Natural killer cell treated with Interleukin-12 subunit alpha and Interleukin-12 subunit beta and Interleukin-15 and Interleukin-18, amount 100 ng/mL, for 72 hours (primary cell): Measurements from ENCODE around the gene C4BPB. TPM values are rescaled to one million over a fixed set of nuclear protein-coding genes. Genes with fewer than 3 reads are reported as not detected.

ENCODE experiments used
- ATAC-seq, 2 donors: fragments of 150-1000 bp; cut with Tn5 transposase in 1 of 2; sonication (Bioruptor Pico), chemical (Tn5 transposase) in 1 of 2; 2 replicates each; pipeline ENCODE4 v1.10.0; 2021
- DNase-seq: peaks from one replicate; pipeline ENCODE4 v3.0.0; 2022; ENCODE audit warnings: low spot score
- H3K27ac Mint-ChIP-seq, 2 donors: 1 replicate in 1 of 2; 2 replicates in 1 of 2; pipeline ENCODE4 v1.8.0; 2022; ENCODE audit warnings: mixed read lengths in 2 of 2, mild to moderate bottlenecking in 1 of 2, moderate library complexity in 1 of 2
- H3K27me3 Mint-ChIP-seq, 2 donors: 1 replicate in 1 of 2; 2 replicates in 1 of 2; pipeline ENCODE4 v1.8.0; 2022; ENCODE audit warnings: mixed read lengths in 2 of 2
- H3K36me3 Mint-ChIP-seq: one replicate; pipeline ENCODE4 v1.8.0; 2022; ENCODE audit warnings: mixed read lengths
- H3K4me1 Mint-ChIP-seq, 2 donors: 1 replicate in 1 of 2; 2 replicates in 1 of 2; pipeline ENCODE4 v1.8.0; 2022; ENCODE audit warnings: low read depth in 2 of 2, mixed read lengths in 2 of 2, mild to moderate bottlenecking in 1 of 2
- H3K4me3 Mint-ChIP-seq: one replicate; pipeline ENCODE4 v1.8.0; 2022; ENCODE audit warnings: mixed read lengths
- H3K9me3 Mint-ChIP-seq: 2 replicates; pipeline ENCODE4 v1.8.0; 2022; ENCODE audit warnings: mixed read lengths
- total RNA-seq, 2 donors: library from RNA; stranded (reverse); gene quantifications; one replicate each; pipeline ENCODE4 v1.2.3, GENCODE V29; 2022

C4BPB gene
- total RNA-seq, 2 donors from 2014 or later: 0.38 TPM; not detected in 1

DNA sequence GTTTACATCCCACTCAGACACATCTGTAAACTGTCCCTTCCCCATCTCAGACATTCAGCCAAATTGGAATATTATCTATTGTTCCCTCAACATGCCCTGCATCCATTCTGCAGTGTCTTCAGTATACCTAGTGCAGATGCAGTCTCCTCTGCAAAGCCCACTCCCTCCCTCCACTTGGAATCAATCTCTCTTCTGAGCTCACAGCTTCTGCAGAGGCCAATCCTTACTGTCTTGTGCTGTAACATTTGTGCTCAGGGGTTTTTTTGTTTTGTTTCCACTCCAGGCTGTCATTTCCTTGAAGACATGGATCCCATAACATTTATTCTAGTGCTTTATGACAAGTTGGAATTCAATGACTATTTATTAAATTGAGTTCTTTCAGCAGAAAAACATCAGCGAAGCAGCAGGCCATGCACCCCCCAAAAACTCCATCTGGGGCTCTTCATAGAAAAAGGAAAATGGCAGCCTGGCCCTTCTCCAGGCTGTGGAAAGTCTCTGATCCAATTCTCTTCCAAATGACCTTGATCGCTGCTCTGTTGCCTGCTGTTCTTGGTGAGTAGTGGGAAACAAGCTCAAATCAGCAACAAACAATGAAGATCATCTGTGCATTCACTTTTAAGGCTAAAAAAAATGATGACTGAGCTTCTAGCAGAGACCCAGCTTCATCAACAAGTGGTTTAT is 24.1 kb downstream of the C4BPB start:
- ATAC-seq: no peak
- Mint-ChIP-seq H3K36me3 (no peaks in the 10 kb centered on the region), H3K27ac (no peak overlapping the region), H3K4me3 (no peak overlapping the region), H3K4me1 (no peaks in the 10 kb centered on the region), H3K9me3 (no peaks in the 10 kb centered on the region), H3K27me3 (peaks cover 24 to 45% of the 10 kb centered on the region in 2 donors)
- DNase-seq: no peak

- Mint-ChIP-seq H3K27ac (no peak overlapping the region), H3K36me3 (no peaks in the 10 kb centered on the region), H3K27me3 (peaks cover 12 to 38% of the 10 kb centered on the region in 2 donors), H3K9me3 (no peaks in the 10 kb centered on the region), H3K4me1 (no peaks in the 10 kb centered on the region), H3K4me3 (no peak overlapping the region)
- ATAC-seq: no peak
- no peak for DNase-seq
Observed at GRCh38 chr1:207115269-207115668, 26.6 kb downstream of the C4BPB start.

- no peak overlapping the region for H3K4me3 Mint-ChIP-seq
- no peak overlapping the region for H3K27ac Mint-ChIP-seq
- peaks cover 12% of the 10 kb centered on the region for H3K9me3 Mint-ChIP-seq
- no peak for DNase-seq
- no peaks in the 10 kb centered on the region for H3K4me1 Mint-ChIP-seq
- peaks cover 19% of the 10 kb centered on the region for H3K36me3 Mint-ChIP-seq
- no peak for ATAC-seq
- H3K27me3 Mint-ChIP-seq: peaks cover 22 to 57% of the 10 kb centered on the region in 2 donors
Observed at GRCh38 chr1:207124389-207124788, 35.7 kb downstream of the C4BPB start.

- Mint-ChIP-seq H3K36me3 (peaks cover 25% of the 10 kb centered on the region), H3K27me3 (peaks cover 22 to 49% of the 10 kb centered on the region in 2 donors), H3K27ac (no peak overlapping the region), H3K4me1 (no peaks in the 10 kb centered on the region), H3K9me3 (peaks cover 13% of the 10 kb centered on the region), H3K4me3 (no peak overlapping the region)
- ATAC-seq: no peak
- DNase-seq: no peak
Observed at GRCh38 chr1:207128336-207128921, 39.8 kb downstream of the C4BPB start.

DNA sequence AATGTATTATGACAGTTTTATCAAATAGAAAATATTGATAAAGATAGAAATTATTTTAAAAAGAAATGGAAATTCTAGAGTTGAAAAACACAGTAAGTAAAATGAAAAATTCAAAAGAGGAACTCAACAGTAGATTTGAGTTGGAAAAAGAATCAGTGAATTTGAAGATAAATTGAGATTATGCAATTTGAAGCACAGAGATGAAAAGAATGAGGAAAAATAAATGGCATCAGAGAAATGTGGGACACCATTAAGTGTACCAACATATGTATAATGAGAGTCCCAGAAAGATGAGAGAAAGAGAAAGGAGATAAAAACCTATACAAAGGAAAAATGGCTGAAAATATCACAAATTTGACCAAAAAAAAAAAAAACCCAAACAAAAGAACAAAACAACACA is 40.4 kb downstream of the C4BPB start:
- DNase-seq: no peak
- H3K27ac Mint-ChIP-seq: no peak overlapping the region
- no peak overlapping the region for H3K4me3 Mint-ChIP-seq
- H3K9me3 Mint-ChIP-seq: peaks cover 13% of the 10 kb centered on the region
- H3K36me3 Mint-ChIP-seq: peaks cover 25% of the 10 kb centered on the region
- H3K27me3 Mint-ChIP-seq: peaks cover 22 to 42% of the 10 kb centered on the region in 2 donors
- no peak for ATAC-seq
- H3K4me1 Mint-ChIP-seq: no peaks in the 10 kb centered on the region

GRCh38 chr1:207130252-207131036 is 41.8 kb downstream of the C4BPB start:
- Mint-ChIP-seq H3K27me3 (peaks cover 14 to 36% of the 10 kb centered on the region in 2 donors), H3K4me1 (no peaks in the 10 kb centered on the region), H3K9me3 (peaks cover 13% of the 10 kb centered on the region), H3K36me3 (peaks cover 25% of the 10 kb centered on the region), H3K4me3 (no peak overlapping the region), H3K27ac (no peak overlapping the region)
- DNase-seq (no peak), ATAC-seq (no peak)

GRCh38 chr1:207131163-207131562 is 42.5 kb downstream of the C4BPB start:
- DNase-seq: no peak
- no peaks in the 10 kb centered on the region for H3K4me1 Mint-ChIP-seq
- no peak for ATAC-seq
- peaks cover 14 to 31% of the 10 kb centered on the region in 2 donors for H3K27me3 Mint-ChIP-seq
- H3K27ac Mint-ChIP-seq: no peak overlapping the region
- H3K9me3 Mint-ChIP-seq: peaks cover 13% of the 10 kb centered on the region
- no peak overlapping the region for H3K4me3 Mint-ChIP-seq
- peaks cover 25% of the 10 kb centered on the region for H3K36me3 Mint-ChIP-seq

GRCh38 chr1:207134581-207134980 is 45.9 kb downstream of the C4BPB start:
- H3K4me1 Mint-ChIP-seq: no peaks in the 10 kb centered on the region
- DNase-seq: no peak
- H3K4me3 Mint-ChIP-seq: no peak overlapping the region
- H3K9me3 Mint-ChIP-seq: peaks cover 2% of the 10 kb centered on the region
- H3K27me3 Mint-ChIP-seq: peaks cover 4 to 21% of the 10 kb centered on the region in 2 donors
- ATAC-seq: no peak
- no peak overlapping the region for H3K27ac Mint-ChIP-seq
- H3K36me3 Mint-ChIP-seq: peaks cover 4% of the 10 kb centered on the region

DNA sequence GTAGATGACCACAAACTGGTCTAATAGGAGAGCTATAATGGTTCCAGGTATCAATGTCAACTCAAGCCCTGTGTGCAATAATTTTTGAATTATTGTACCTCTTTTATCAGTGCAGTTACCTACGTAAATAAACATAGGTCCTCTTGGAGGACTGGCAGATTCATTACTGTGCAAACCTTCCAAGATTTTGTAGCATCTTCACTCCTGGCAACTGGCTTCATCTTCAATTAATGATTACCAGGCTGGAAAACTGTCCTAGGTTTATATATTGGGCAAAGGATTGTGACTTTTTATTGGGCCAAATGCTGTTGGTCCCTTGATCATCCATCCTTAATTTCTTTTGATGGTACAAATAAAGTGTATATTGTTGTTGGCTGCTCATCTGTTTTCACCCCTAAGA is 51.0 kb downstream of the C4BPB start:
- H3K4me1 Mint-ChIP-seq: no peaks in the 10 kb centered on the region
- no peak overlapping the region for H3K4me3 Mint-ChIP-seq

DNA sequence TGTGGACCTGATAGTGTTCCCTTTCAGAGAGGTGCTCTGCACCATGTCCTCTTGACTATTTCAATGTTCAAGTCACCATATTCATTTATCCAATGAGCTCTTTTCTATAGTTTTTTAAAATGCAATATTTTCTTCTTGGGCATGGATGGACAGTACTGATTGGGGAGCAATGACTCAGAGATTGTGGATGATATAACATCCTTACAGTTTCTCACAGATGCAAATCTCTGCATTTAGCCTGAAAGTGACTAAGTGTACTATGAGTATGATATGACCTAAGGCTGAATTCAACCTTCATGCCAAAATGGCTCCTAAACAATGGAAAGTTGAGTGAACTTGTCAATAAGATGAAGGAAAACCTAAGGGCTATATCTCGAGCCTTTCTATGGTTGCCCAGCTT is 51.9 kb downstream of the C4BPB start:
- H3K4me3 Mint-ChIP-seq: no peak overlapping the region
- no peaks in the 10 kb centered on the region for H3K4me1 Mint-ChIP-seq
- no peak for DNase-seq
- H3K27ac Mint-ChIP-seq: no peak overlapping the region
- H3K36me3 Mint-ChIP-seq: no peaks in the 10 kb centered on the region
- H3K9me3 Mint-ChIP-seq: peaks cover 2% of the 10 kb centered on the region
- no peak for ATAC-seq
- peaks cover 4 to 20% of the 10 kb centered on the region in 2 donors for H3K27me3 Mint-ChIP-seq

More for the DNA sequence above, 51.0 kb downstream of the C4BPB start:
- H3K36me3 Mint-ChIP-seq: no peaks in the 10 kb centered on the region
- H3K9me3 Mint-ChIP-seq: peaks cover 2% of the 10 kb centered on the region
- DNase-seq (no peak), ATAC-seq (no peak)
- H3K27me3 Mint-ChIP-seq: peaks cover 2 to 20% of the 10 kb centered on the region in 2 donors
- H3K27ac Mint-ChIP-seq: no peak overlapping the region

DNA sequence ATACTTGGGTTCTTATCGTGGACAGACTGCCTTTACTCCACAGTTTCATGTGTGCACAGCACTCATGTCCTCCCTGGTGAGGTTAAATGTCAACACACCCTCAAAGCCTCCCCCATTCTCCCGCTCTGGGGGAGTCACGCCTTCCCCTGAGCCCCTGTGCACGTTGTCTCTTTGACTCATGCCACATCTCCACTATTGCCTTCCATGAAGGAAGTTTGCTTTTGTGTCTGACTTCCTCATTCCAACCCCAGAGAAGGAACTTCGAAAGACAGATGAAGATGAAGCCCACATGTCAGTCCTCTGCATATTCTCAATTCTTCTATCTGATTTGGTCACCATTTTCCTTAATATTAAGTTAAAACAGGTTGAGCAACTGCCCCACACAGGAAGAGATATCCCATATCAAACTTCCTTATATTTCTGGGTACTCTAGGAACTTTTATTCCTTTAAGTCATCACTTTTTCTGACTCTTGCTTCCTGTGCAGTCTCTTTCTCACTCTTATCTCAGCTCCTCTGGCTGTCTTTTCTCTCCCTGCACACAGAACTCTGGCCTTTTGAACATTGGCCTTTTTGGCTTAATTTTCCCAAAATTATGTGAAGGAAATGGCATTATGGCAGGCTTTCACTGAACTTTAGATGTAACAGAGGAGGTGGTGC is 56.9 kb downstream of the C4BPB start:
- no peak for ATAC-seq
- H3K27ac Mint-ChIP-seq: no peak overlapping the region
- no peak for DNase-seq
- no peaks in the 10 kb centered on the region for H3K9me3 Mint-ChIP-seq
- H3K4me1 Mint-ChIP-seq: no peaks in the 10 kb centered on the region
- H3K36me3 Mint-ChIP-seq: no peaks in the 10 kb centered on the region
- H3K4me3 Mint-ChIP-seq: no peak overlapping the region
- H3K27me3 Mint-ChIP-seq: peaks cover 11 to 28% of the 10 kb centered on the region in 2 donors
